Astrocyte of the spinal cord (primary cell): ENCODE data around the gene PIK3AP1.
"Not testable (repeated sequence)": the region's sequence is repeated elsewhere in the genome, so short reads cannot be mapped to it uniquely, and the experiment has no call there.

ENCODE experiments used
- DNase-seq: peaks from one replicate; pipeline ENCODE4 v3.0.0; 2011; ENCODE audit warnings: low read depth, low spot score
- H3K4me3 ChIP-seq: 2 replicates; pipeline ENCODE4 v1.5.1; 2011; ENCODE audit warnings: low read depth, mild to moderate bottlenecking, low read length, moderate library complexity
- in situ Hi-C: cut with HindIII; loops from 2 replicates; pipeline ENCODE4 v1.10.0; 2017; ENCODE audit warnings: low sequenced_read_pairs
- TF ChIP-seq, protein P1 (sequence below): IDR thresholded peaks from 2 replicates; pipeline ENCODE4 v1.5.1; 2012; ENCODE audit warnings: low read depth, mild to moderate bottlenecking, low read length, inconsistent platforms

The PIK3AP1 gene

DNA sequence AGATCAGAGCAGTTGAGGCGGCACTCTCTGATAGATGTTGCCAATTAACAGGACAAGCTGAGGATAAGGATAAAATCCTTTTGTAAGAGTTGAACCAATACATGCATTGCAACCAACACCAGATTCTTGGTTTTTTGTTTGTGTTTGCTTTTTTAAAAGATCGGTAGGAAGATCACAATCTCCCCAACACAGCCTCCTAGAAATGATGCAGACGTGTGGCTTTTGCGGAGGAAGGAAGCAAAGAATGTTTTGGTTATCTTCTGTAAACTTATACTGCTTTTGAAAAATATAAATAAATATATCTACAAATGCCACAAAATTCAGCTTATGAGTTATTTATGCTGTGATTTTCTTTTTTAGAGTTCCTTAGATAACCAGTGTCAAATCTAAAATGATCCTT is 35.5 kb downstream of the PIK3AP1 start:
- TF ChIP-seq, protein P1, sequence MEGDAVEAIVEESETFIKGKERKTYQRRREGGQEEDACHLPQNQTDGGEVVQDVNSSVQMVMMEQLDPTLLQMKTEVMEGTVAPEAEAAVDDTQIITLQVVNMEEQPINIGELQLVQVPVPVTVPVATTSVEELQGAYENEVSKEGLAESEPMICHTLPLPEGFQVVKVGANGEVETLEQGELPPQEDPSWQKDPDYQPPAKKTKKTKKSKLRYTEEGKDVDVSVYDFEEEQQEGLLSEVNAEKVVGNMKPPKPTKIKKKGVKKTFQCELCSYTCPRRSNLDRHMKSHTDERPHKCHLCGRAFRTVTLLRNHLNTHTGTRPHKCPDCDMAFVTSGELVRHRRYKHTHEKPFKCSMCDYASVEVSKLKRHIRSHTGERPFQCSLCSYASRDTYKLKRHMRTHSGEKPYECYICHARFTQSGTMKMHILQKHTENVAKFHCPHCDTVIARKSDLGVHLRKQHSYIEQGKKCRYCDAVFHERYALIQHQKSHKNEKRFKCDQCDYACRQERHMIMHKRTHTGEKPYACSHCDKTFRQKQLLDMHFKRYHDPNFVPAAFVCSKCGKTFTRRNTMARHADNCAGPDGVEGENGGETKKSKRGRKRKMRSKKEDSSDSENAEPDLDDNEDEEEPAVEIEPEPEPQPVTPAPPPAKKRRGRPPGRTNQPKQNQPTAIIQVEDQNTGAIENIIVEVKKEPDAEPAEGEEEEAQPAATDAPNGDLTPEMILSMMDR: no peak
- no peak overlapping the region for H3K4me3 ChIP-seq
- in situ Hi-C loops: no loop called here
- DNase-seq: no peak

DNA sequence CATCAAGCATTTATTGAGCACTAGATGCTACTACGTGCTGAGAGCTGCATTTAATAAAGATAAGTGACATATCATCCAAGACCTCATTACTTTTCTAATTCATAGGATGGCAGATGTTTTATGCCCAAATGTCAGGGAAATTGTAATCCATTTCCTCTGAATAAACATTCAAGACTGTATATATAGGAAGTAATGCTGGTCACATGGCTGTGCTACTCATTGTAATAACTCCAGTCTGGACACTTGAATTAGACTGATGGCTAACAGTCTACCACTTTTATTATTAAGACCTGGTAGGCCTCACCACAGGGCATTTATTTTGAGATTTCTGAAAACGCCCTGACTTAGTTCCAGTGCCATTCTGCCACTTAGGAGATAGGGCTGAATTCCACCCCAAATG is 36.6 kb downstream of the PIK3AP1 start:
- no peak overlapping the region for H3K4me3 ChIP-seq
- no peak for DNase-seq
- in situ Hi-C loops: no loop called here
- TF ChIP-seq, protein P1: no peak

DNA sequence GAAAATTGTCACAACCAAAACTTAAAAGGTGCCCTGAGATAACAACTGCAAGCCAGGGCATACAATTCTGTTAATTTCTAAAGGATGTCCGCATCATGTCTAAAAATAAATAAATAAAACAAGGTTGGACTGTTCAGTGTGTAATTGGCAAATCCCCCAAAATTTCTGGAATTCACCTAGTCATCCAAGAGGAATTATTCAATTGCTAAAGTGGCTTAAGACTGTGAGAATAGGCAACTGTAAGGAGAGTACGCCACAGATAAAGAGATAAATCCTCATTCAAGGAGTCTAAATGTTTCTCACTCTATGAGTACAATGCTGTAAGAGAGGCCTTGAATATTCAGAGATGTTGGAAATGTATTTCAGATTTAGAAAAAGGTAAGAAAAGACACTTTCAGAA is 37.2 kb downstream of the PIK3AP1 start:
- in situ Hi-C loops: no loop called here
- DNase-seq: peak; percentile 42
- TF ChIP-seq, protein P1: no peak
- no peak overlapping the region for H3K4me3 ChIP-seq

DNA sequence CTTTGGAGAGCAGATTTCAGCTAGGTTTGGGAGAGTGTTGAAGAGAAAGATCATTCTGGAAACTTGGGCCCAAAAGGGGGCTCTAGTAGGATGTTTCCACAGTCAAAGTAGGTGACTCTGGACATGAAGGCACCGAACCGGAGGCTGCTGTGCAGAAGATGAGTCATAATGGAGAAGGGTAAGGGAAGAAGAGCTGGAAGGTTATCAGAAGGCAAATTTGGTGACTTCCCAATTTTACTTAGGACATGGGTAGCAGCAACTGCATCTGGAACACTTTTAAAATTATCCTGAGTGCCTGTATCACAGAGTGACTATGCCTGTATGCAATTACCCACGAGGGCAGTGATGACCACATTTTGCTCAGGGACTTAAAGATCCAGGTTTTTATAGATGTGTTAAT is 38.8 kb downstream of the PIK3AP1 start:
- in situ Hi-C loops: no loop called here
- DNase-seq: no peak
- no peak overlapping the region for H3K4me3 ChIP-seq
- TF ChIP-seq, protein P1: no peak

DNA sequence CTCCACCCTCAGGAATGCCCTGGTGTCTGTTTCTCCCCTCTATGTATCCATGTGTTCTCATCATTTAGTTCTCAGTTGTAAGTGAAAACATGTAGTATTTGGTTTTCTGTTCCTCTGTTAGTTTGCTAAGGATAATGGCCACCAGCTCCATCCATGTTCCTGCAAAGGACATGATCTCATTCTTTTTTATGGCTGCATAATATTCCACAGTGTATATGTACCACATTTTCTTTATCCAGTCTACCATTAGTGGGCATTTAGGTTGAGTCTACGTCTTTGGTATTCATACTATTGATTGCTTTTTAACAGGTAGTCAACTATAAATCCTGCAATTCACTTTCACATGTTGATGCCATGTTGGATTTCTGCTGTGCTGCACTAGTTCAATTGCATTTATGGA is 39.9 kb downstream of the PIK3AP1 start:
- in situ Hi-C loops, H3K4me3 ChIP-seq, DNase-seq: not testable (repeated sequence)

DNA sequence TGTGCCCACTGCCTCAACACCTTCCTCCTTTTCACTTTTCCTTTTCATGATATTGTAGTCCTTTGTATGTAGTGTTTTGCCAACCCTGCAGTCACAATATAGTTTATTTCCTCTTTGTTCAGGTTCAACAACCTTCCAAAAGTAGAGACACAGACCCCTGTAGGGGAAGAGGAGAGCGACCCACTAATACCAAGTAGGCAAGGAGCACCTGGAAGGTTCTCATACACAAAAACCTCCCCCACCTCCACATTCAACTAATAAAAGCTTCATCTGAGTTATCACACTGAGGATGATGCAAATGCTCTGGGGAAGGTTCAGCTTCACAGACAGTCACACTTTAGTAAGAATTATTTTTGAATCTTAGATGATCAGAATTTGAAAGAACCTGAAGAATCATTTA is 41.6 kb downstream of the PIK3AP1 start:
- no peak for DNase-seq
- TF ChIP-seq, protein P1: no peak
- in situ Hi-C loops: no loop called here
- no peak overlapping the region for H3K4me3 ChIP-seq

DNA sequence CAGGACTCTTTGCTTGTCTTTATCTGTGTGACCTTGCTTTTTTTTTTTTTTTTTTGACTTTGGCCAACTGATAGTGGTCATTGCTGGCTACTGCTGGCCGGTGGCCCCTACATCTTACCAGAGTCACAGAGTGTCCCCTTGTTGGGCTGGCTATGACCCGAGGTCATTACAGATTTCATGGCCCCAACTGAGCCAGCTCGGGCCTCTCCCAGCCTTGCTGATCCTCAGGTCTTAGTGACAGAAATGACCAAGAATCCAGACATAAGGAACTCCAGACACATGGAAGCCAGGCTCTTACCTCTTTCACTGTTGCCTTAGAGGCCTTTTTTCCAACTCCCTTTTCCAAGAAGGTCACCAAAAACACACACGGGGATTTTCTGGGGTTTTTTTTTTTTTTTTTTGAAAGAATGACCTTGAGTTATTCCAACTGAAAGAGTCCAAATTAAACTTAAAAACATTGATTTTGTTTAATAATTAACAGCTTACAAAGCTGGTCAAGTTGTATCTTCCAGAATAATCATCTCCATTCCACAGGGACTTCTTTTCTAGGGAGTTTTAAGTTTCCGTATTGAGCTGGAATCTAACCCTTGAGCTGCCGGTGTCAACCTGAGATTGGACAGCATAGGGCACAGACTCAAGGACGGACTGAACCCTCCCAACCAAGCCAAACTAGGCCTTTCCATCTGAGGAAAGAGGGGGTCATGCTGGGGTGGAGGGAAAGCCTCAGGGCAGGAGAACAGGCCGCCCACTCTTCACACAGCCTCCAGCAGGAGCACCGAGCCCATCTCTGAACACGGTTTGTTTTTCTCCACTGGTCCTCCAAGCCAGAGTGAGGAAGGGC is 43.8 kb downstream of the PIK3AP1 start:
- TF ChIP-seq, protein P1: no peak
- in situ Hi-C loops: no loop called here
- DNase-seq: no peak
- H3K4me3 ChIP-seq: no peak overlapping the region
